HG02571 (cell line): ENCODE results near the gene MAOA.
"Not testable (repeated sequence)": the region's sequence is repeated elsewhere in the genome, so short reads cannot be mapped to it uniquely, and the experiment has no call there.

Source experiments
- ATAC-seq: cut with Tn5 transposase; IDR thresholded peaks from one replicate; pipeline ENCODE4 v1.9.1; 2021; ENCODE audit warnings: mild to moderate bottlenecking, moderate library complexity; ENCODE audit not compliant: unreplicated experiment

MAOA gene

DNA sequence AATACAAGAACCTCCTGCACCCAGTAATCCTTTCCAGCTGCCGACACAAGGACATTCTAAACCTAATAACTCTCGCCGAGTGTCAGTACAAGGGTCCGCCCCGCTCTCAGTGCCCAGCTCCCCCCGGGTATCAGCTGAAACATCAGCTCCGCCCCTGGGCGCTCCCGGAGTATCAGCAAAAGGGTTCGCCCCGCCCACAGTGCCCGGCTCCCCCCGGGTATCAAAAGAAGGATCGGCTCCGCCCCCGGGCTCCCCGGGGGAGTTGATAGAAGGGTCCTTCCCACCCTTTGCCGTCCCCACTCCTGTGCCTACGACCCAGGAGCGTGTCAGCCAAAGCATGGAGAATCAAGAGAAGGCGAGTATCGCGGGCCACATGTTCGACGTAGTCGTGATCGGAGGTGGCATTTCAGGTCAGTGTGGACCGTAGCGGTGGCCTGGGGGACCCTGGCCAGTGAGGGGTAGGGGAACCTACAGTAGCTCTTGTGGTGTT, at the start of gene MAOA:
MAOA (plus strand) TSS at position 295 of the 490 bp plus-strand sequence; CDS start at position 338, 43 bp downstream.
- no peak for ATAC-seq

DNA sequence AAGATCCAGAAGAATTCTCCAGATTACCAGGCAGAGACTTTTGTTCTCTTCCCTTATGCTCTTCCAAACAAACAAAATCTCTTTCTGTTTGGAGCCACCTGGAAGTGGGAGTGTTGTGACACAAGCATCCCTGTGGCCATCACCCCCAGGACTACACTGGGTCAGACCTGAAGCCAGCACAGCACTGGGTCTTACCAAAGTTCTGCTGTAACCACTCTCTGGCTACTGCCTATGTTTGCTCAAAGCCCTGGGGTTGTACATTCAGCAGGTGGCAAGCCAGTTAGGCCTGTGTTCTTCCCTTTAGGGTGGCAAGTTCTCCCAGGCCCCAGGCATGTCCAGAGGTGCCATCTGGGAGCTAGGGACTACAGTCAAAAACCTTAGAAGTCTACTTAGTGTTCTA, 43.7 kb upstream of the MAOA start:
- no peak for ATAC-seq

DNA sequence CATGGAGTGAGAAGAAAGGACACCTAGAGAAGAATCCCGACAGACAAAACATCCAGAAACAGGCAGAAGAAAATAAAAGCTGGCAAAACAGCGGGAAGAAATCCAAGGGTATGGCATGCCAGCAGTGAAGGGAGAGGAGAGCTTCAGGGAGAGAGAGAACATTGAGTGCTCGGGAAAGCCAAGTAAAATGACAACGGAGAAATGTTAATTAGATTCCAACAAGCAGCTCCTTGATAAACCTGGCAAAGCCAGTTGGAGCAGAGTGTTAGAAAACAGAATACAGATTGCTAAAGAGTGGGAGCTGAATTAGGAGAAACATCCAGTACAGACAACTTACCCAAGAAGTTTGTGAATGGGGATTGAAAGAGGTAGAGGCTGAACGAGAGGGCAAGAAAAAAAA, 40.4 kb upstream of the MAOA start:
- no peak for ATAC-seq

DNA sequence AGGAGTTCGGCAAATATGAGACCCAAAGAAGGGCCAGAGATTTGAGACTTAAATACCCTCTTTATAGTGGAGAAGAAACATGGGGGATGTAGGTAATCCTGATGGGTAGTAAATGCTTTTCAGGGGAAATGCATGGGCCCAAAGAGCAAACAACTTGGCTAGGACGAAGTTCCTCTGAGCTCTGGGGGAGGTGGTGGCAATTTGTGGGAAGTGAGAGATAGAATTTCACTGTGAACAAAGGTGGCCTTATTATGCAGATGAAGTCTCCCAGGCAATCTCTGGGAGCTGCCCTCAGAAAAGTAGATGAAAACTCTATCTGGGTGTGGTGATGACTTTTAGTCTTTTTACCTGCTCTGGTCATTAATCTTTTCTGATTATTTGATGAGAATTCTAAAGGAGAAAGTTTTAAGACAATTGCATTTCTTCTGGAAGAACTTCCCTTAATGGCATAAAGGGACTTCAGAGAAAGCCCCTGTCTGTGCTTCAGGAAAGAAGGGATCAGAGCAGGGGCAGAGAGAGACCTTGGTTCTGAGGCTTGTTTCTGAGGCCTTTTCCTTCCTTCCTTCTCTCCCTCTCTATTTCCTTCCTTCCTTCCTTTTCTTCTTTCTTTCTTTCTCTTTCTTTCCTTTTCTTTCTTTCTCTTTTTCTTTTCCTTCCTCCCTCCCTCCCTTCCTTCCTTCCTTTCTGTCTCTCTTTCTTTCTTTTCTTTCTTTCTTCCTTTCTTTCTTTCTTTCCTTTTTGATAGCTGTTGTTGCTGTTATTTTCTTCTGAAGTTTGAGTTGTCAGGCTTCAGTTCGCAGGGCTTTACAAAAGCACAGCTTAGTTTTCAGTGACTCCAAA, 37.5 kb upstream of the MAOA start:
- no peak for ATAC-seq

DNA sequence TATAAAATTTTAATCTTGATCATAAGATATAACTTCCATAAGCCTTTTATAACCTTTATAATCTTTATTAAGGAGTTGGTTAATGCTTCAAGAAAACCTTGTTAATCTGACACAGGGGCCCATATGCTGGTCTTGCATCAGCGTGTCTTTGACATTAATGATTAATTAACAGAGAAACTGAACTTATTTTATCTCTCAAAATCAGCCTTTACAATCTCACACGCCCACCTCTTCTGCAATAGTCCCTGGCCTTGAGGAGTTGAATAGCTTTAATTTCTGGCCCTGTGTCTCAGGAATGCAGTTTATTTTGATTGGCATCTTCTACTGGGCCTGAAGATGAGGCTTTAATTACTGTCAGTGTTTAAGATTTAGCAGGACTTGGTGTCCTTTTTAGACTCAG, 36.2 kb upstream of the MAOA start:
- ATAC-seq: not testable (repeated sequence)

DNA sequence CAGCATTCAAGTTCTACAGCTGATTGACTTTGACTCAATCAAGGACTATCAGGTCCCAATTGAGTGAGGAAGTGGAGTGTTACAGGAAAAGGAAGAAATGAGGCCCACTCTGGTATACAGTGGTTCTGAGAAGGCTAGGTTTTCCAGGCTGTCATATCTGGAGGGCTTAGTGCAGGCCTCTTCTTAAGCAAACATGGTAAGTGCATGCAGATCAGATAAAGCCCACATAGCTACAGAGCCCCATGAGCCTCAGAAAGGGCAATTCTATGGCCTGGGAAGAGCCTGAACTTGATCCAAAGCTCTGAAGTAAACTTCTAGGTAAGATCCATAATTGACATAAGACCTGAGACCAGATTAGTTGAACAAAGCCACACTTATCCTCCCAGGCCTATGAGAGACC, 29.0 kb upstream of the MAOA start:
- no peak for ATAC-seq

DNA sequence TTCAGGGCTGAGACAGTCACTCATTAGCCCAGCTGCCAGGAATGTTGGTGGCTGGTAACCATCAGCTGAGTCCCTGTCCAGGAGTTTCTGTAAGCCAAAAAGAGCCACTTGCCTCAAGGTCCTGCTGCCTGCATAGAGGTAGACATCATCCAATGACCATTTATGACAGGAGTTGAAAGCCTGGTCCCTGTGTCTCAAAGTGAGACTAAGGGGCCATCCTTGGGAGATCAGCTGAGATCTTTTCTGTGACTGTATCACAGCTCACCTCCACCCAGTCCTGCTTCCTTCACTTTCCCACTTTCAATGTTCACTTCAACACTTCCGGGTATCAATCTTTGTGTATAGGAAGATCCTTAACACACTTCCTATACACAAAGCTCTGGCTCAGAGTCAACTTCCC, 28.4 kb upstream of the MAOA start:
- no peak for ATAC-seq

DNA sequence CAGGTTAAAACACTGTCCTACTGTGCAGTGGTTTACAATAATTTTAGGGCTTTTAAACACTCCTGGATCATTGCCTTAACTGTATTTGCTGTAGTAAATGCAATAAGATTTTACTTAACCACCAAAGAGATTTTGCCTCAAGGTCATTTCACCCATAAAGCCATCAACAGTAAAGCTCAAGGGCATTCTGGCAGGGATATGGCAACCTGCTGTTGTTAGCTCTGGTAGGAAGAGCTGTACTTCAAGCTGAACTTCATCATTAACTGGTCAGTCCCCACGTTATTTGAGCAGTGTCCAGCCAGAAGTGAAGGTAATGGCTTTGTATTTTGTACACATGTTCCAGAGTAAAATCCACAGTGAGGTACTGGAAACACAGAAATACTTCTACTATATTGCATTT, 26.9 kb upstream of the MAOA start:
- ATAC-seq: no peak

DNA sequence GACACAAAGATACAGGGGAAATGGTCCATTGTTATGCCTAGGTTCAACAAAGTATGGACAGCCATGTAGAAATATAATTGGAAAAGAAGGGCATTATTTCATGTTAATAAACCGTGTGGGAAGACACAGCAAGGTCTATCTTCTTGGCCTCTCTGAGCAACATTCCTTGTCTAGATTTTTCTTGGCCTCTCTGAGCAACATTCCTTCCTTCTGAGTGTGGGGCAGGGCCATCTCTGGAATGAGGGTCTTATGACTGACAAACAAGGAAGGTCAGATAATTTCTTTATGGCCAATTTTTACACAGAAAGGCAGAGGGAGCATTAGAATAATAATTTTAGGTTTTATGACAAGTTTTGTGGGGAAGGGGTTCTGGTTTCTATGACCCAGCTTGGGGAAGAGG, 24.3 kb upstream of the MAOA start:
- no peak for ATAC-seq

DNA sequence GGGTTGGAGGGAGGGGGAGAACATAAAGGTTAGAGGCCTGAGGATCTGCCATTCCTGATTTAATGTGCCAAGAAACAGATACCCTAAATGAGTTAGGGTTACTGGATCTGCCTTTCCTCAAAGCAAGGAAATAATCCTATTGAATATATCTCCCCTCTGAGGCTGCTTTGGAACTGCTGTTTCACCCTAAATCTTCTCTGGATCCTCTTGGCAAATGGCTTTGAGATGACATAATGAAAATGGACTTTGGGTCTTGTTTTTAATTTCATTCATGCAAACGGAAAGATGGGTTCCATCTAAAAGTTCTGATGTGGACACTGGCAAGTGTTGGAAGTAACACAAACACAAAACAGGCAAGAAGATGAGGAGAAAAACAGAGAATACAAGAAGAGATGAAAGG, 23.0 kb upstream of the MAOA start:
- no peak for ATAC-seq

DNA sequence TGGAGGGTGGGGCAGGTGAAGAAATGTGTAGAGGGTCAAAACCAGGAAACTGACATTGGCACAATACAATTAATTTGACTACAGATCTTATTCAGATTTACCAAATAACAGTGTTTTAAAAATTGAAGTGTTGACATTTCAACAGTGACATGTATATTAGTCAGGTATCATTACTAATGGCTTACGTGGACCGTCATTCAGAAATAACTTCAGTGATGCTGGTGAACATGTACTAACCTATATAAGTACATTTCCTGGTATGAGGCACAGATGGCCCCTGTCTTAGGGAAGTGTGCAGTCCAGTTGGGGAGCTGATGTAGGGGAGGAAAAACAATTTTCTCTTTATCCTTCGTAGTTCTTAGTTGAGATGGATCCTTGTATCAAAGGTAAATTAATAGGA, 22.3 kb upstream of the MAOA start:
- ATAC-seq: no peak

DNA sequence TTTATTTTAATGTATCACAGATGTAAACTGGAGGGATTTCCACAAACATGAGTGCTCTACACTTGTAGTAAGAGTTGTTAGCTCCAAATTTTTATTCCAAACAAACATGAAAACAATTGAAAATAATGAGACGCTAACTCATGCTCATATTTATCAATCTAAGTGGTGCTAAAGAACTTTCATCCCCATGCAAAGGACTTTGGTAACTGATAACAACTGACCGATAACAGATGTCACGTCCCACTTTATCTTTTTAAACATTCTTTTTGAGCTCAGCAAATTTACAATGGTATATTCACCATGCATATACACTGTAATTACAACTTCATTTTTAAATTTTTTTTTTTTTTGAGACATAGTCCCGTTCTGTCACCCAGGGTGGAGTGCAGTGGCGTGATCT, 15.6 kb upstream of the MAOA start:
- ATAC-seq: no peak

DNA sequence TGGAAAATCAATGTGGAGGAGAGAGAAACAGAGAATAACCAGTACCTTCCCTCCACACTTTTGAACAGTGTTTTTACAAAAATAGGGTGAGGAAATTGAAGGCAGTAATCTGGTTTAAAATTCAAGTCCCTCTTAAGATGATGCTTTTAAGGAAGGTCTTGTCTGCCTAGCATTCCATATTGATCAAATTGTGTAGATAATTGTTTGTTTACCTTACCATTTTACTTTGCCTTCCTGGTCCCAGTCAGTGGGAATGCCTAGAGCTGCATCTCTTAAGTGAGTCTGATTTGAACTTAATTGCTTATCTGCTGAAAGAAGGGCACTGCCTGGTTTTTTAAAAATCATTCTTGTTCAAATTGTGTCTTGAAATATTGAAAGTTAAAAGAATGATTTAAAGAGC, 14.4 kb upstream of the MAOA start:
- no peak for ATAC-seq

DNA sequence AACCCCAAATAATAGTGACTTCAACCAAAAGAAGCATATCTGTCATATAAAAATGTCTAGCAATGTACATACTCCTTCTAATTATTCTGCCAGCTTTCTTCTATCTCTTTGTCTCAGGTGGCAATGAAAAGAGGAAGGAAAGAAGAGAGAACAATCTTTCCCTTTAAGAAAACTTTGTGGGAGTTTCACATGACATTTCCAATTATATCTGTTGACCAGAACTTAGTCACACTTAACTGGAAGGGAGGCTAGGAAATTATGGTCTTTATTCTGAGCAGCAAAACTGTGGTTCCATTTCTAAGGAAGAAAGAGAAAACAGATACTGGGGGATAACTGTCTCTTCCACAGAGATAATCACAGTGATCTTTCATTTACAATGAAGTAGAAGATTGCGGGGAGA, 12.9 kb upstream of the MAOA start:
- ATAC-seq: no peak

DNA sequence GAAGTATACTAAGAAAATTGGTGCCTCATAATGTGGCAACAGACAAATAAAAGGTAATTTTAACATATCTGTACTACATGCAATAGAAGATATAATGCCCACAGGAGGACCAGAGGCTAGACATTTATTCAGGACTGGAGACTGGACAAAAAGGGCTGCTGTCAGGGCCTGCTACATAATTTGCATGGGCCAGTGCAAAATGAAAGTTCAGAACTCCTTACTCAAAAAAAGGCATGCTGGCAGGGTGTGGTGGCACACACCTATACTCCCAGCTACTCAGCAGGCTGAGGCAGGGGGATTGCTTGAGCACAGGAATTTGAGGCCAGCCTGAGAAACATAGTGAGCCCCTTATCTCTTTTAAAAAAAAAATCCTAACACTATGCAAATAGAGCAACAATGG, 12.4 kb upstream of the MAOA start:
- ATAC-seq: no peak

DNA sequence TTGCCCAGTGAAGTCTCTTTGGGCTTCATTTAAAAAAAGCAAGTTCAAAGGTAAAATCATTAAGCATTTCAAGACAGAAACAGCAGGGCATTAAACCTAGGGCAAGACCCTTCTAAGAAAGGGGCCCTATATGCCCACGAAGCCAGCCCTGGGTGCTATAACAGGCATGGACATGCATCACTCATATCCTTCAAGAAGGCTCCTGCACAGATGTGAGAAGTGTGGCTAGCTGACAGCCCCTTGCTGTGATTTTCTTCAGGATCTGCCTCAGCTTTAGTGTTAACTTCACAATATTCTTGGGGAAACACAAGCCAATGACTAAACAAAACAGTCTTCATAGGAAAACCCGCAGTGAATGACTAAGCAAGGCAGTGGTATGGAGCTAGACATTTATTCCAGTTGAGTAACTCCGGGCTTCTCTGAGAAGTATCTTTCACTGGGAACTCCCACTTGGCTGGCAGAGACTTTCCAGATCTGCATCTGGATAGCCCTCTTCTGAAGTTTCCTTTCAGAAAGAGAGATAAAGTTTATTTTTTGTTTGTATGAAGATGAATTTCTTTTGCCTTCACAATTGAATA, 11.9 kb upstream of the MAOA start:
- no peak for ATAC-seq

DNA sequence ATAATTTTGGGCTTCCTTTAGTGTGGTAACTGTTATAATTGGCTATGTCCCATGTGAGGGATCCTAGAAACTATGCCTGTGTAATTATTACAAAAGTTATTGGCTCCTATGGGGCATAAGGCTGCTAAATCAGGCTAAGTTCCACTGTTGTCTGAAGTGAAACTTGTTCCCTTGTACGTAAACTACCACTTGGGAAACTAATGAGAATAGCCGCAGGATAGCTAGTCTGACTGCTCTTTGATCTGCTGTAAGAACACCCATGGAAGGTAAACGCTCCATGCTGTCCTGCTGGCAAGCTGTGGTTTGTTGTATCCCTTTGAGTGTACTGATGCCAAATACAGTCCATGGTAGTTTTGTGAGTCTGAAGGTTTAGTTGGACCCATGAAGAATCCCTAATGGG, 9.3 kb upstream of the MAOA start:
- no peak for ATAC-seq

DNA sequence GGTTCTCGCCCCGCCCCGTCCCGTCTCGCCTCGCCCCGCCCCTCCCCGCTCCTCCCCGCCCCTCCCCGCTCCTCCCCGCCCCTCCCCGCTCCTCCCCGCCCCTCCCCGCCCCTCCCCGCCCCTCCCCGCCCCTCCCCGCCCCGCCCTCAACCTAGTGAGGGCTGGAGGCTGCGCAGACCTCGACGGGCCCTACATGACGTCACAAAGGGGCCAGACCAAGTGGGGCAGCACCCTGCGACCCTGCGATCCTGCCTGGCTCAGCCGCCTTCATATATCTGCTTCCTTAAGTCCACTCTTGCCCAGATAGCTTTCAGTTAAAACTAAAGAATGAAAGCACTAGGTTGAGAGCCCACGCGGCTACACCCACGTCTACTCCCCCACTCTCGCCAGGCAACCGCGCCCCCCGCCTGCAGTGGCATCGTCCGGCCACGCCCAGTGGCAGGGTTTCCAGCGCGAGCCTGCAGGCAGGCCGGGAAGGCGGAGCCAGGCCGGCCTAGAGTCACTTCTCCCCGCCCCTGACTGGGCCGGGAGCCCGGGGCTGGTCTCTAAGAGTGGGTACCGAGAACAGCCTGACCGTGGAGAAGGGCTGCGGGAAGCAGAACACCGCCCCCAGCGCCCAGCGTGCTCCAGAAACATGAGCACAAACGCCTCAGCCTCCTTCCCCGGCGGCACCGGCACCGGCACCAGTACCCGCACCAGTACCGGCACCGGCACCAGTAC, 1.5 kb upstream of the MAOA start:
- ATAC-seq: peak; percentile 95

DNA sequence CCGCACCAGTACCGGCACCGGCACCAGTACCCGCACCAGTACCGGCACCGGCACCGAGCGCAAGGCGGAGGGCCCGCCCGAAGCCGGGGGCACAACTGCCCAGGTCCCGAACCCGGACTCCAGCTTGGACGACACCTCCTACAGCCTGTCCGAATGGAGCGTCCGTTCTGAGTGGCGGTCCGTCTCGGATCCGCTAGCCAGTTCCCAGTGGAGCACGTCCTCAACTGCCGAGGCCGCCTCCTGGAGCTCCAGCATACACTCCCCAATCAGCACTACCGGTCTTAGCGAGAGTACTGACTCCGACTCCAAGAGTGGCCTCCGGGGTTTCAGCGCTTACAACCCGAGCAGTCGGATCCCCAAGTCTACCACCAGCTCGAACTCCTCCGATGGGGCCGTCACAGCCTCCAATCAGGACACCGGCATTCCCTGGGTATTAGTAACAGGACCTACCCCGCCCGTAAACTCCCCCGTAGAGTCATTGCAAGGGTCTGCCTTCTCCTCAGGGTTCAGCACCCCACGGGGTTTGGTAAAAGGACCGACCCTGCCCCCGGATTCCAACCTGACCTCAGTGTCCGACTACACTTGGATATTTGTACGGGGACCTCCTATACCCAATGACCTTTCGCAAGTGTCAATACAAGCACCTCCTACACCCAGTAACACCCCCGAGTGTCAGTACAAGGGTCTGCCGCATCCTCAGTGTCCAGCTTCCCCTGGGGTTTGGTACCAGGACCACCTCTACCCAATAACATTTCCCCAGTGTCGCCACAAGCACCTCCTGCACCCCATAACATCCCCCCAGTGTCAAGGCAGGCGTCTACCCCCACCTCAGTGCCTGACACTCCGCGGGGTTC, 721 bp upstream of the MAOA start:
- ATAC-seq: no peak

DNA sequence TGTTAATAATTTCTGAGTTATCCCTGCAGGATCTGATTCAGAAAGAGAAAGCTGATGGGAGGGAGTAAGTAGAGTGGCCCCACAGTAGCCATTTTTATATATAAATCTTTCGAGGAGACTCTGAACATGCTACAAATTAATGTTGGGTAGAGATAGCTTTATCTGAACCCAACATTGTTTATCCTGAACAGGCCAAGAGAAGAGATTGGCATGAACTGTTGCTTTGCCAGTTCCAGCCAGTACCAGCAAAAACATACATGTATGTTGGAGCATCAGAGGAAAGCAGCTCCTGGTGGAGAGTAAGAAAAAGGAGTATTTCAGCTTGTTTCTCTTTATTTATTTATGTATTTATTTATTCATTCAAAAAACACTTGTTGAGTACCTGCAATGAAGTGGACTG, 1.6 kb downstream of the MAOA start:
- ATAC-seq: no peak
